GM12878 (cell line): ENCODE measurements around the gene UBE3B.

Source experiments
- BHLHE40 ChIP-seq, 2 experiments: fragments of 450-650 bp in 1 of 2; IDR thresholded peaks; 2 replicates each; pipeline ENCODE4 v1.6.1; 2011 to 2017; ENCODE audit warnings: low read depth in 2 of 2, borderline replicate concordance in 1 of 2, improper control_type of control experiment in 1 of 2, low read length in 1 of 2, mild to moderate bottlenecking in 1 of 2
- CREM ChIP-seq: IDR thresholded peaks from 2 replicates; pipeline ENCODE4 v1.6.1; 2014; ENCODE audit warnings: antibody characterized with exemption, low read depth
- EZH2 ChIP-seq: IDR thresholded peaks from 2 replicates; pipeline ENCODE4 v1.6.1; 2012; ENCODE audit warnings: low read depth, mild to moderate bottlenecking, control low read depth, inconsistent platforms, low read length, borderline replicate concordance; ENCODE audit not compliant: control insufficient read depth
- FOXM1 ChIP-seq: IDR thresholded peaks from 2 replicates; pipeline ENCODE4 v1.6.1; 2012; ENCODE audit warnings: low read depth, mild to moderate bottlenecking, inconsistent platforms, low read length, moderate library complexity
- HDGF ChIP-seq: fragments of 450-650 bp; IDR thresholded peaks from 2 replicates; pipeline ENCODE4 v1.6.1; 2016; ENCODE audit warnings: antibody characterized with exemption
- RAD21 ChIP-seq: IDR thresholded peaks from 2 replicates; pipeline ENCODE4 v1.6.1; 2011; ENCODE audit warnings: mild to moderate bottlenecking, low read depth, low read length, moderate library complexity; ENCODE audit not compliant: insufficient read depth
- SMC3 ChIP-seq: IDR thresholded peaks from 2 replicates; pipeline ENCODE4 v1.6.1; 2011; ENCODE audit warnings: low read length, improper control_type of control experiment, borderline replicate concordance
- SPI1 ChIP-seq: IDR thresholded peaks from 2 replicates; pipeline ENCODE4 v1.6.1; 2011; ENCODE audit warnings: low read depth, mild to moderate bottlenecking, low read length, moderate library complexity, borderline replicate concordance; ENCODE audit not compliant: insufficient read depth
- SRF ChIP-seq, 2 experiments: IDR thresholded peaks; 2 replicates each; pipeline ENCODE4 v1.6.1; 2011; ENCODE audit warnings: low read depth in 2 of 2, low read length in 2 of 2, mild to moderate bottlenecking in 1 of 2, moderate library complexity in 1 of 2
- TAF1 ChIP-seq: IDR thresholded peaks from 2 replicates; pipeline ENCODE4 v1.6.1; 2011; ENCODE audit warnings: mild to moderate bottlenecking, low read depth, low read length, borderline replicate concordance
- TF ChIP-seq, protein P1 (sequence below), 3 experiments: IDR thresholded peaks in 2 of 3; conservative IDR thresholded peaks in 1 of 3; 2 replicates each; pipeline ENCODE4 v1.5.1; 2011; ENCODE audit warnings: low read depth in 3 of 3, low read length in 3 of 3, mild to moderate bottlenecking in 3 of 3, control low read depth in 2 of 3, moderate library complexity in 2 of 3, inconsistent platforms in 1 of 3, mixed read lengths in 1 of 3; ENCODE audit not compliant: control insufficient read depth in 2 of 3, insufficient read depth in 1 of 3; ENCODE audit errors: extremely low read depth in 1 of 3
- TF ChIP-seq, protein P2 (sequence below): fragments of 450-650 bp; IDR thresholded peaks from 2 replicates; pipeline ENCODE4 v1.6.1; 2017; ENCODE audit warnings: mild to moderate bottlenecking, moderate library complexity

GRCh38 chr12:109525279-109525585 is 47.8 kb downstream of the UBE3B start:
- TF ChIP-seq HDGF, result no peak
- TF ChIP-seq FOXM1, result no peak
- TF ChIP-seq CREM, result no peak
- no peak for TF ChIP-seq EZH2
- TF ChIP-seq, protein P1, sequence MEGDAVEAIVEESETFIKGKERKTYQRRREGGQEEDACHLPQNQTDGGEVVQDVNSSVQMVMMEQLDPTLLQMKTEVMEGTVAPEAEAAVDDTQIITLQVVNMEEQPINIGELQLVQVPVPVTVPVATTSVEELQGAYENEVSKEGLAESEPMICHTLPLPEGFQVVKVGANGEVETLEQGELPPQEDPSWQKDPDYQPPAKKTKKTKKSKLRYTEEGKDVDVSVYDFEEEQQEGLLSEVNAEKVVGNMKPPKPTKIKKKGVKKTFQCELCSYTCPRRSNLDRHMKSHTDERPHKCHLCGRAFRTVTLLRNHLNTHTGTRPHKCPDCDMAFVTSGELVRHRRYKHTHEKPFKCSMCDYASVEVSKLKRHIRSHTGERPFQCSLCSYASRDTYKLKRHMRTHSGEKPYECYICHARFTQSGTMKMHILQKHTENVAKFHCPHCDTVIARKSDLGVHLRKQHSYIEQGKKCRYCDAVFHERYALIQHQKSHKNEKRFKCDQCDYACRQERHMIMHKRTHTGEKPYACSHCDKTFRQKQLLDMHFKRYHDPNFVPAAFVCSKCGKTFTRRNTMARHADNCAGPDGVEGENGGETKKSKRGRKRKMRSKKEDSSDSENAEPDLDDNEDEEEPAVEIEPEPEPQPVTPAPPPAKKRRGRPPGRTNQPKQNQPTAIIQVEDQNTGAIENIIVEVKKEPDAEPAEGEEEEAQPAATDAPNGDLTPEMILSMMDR (IDR thresholded peaks at IDR 0.05 in 2 of 3, conservative IDR thresholded peaks at IDR 0.05 in 1 of 3; ENCODE audit: control insufficient read depth in 2 of 3, extremely low read depth in 1 of 3, insufficient read depth in 1 of 3, low read depth in 3 of 3, low read length in 3 of 3), result no peak
- TF ChIP-seq, protein P2, sequence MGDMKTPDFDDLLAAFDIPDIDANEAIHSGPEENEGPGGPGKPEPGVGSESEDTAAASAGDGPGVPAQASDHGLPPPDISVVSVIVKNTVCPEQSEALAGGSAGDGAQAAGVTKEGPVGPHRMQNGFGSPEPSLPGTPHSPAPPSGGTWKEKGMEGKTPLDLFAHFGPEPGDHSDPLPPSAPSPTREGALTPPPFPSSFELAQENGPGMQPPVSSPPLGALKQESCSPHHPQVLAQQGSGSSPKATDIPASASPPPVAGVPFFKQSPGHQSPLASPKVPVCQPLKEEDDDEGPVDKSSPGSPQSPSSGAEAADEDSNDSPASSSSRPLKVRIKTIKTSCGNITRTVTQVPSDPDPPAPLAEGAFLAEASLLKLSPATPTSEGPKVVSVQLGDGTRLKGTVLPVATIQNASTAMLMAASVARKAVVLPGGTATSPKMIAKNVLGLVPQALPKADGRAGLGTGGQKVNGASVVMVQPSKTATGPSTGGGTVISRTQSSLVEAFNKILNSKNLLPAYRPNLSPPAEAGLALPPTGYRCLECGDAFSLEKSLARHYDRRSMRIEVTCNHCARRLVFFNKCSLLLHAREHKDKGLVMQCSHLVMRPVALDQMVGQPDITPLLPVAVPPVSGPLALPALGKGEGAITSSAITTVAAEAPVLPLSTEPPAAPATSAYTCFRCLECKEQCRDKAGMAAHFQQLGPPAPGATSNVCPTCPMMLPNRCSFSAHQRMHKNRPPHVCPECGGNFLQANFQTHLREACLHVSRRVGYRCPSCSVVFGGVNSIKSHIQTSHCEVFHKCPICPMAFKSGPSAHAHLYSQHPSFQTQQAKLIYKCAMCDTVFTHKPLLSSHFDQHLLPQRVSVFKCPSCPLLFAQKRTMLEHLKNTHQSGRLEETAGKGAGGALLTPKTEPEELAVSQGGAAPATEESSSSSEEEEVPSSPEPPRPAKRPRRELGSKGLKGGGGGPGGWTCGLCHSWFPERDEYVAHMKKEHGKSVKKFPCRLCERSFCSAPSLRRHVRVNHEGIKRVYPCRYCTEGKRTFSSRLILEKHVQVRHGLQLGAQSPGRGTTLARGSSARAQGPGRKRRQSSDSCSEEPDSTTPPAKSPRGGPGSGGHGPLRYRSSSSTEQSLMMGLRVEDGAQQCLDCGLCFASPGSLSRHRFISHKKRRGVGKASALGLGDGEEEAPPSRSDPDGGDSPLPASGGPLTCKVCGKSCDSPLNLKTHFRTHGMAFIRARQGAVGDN, result no peak
- no peak for TF ChIP-seq RAD21
- no peak for TF ChIP-seq SRF (IDR thresholded peaks at IDR 0.05; ENCODE audit: low read depth in 2 of 2, low read length in 2 of 2)
- no peak for TF ChIP-seq SPI1
- TF ChIP-seq TAF1, result no peak
- TF ChIP-seq SMC3, result no peak
- no peak for TF ChIP-seq BHLHE40 (IDR thresholded peaks at IDR 0.05; ENCODE audit: borderline replicate concordance in 1 of 2, low read depth in 2 of 2, low read length in 1 of 2)
